Measurements from ENCODE around the gene ARPC1B. TPM values are rescaled to one million over a fixed set of nuclear protein-coding genes. Genes with fewer than 3 reads are reported as not detected.

Gene ARPC1B
- total RNA-seq, 3 donors from 2014 or later = 108 to 176 (median 169) TPM

GRCh38 chr7:99404977-99405320 lies 30.4 kb downstream of the ARPC1B start:
- H3K27ac ChIP-seq = no peak overlapping the region
- H3K4me1 ChIP-seq = peaks cover 3 to 14% of the 10 kb centered on the region in 2 donors
- intact Hi-C loops (cut with DNase I; ENCODE audit: low total_unique reads) = no loop called here
- H3K4me3 ChIP-seq = no peak overlapping the region
- DNase-seq (ENCODE audit: low spot score in 2 of 2) = no peak
- H3K36me3 ChIP-seq = peaks cover 2% of the 10 kb centered on the region
- TF ChIP-seq CTCF (IDR thresholded peaks at IDR 0.05) = no peak
- no peaks in the 10 kb centered on the region for H3K9me3 ChIP-seq
- no peaks in the 10 kb centered on the region for H3K27me3 ChIP-seq

GRCh38 chr7:99406557-99406956 lies 32.0 kb downstream of the ARPC1B start:
- no peak overlapping the region for H3K4me3 ChIP-seq
- DNase-seq (ENCODE audit: low spot score in 2 of 2) = no peak
- no peaks in the 10 kb centered on the region for H3K36me3 ChIP-seq
- no peaks in the 10 kb centered on the region for H3K9me3 ChIP-seq
- H3K27me3 ChIP-seq = no peaks in the 10 kb centered on the region
- no peak overlapping the region for H3K27ac ChIP-seq
- H3K4me1 ChIP-seq = peaks cover 3 to 16% of the 10 kb centered on the region in 2 donors
- intact Hi-C loops (cut with DNase I; ENCODE audit: low total_unique reads) = no loop called here
- TF ChIP-seq POLR2AphosphoS5 (IDR thresholded peaks at IDR 0.05) = no peak
- TF ChIP-seq POLR2A (IDR thresholded peaks at IDR 0.05) = no peak
- TF ChIP-seq CTCF (IDR thresholded peaks at IDR 0.05) = no peak

GRCh38 chr7:99407872-99408378 lies 33.4 kb downstream of the ARPC1B start:
- Histone ChIP-seq H3K27me3 (no peaks in the 10 kb centered on the region), H3K27ac (peak overlapping the region; percentile 96 to 97), H3K4me1 (peaks cover 3 to 16% of the 10 kb centered on the region in 2 donors), H3K36me3 (no peaks in the 10 kb centered on the region), H3K4me3 (peak overlapping the region; percentile 84 to 100 (median 98)), H3K9me3 (no peaks in the 10 kb centered on the region)
- DNase-seq (ENCODE audit: low spot score in 2 of 2) = peak in 1 of 2 donors; percentile 37
- TF ChIP-seq POLR2A (IDR thresholded peaks at IDR 0.05) (no peak), POLR2AphosphoS5 (IDR thresholded peaks at IDR 0.05) (peak in 1 of 3 donors; percentile 15)
- intact Hi-C loops (cut with DNase I; ENCODE audit: low total_unique reads) = no loop called here

GRCh38 chr7:99408379-99409191 lies 34.1 kb downstream of the ARPC1B start, which contains the start of the genes BUD31 and PDAP1:
TSS of gene BUD31 (plus strand) at chr7:99408969. CDS start at chr7:99411093, 2,124 bp downstream.
TSS of gene PDAP1 (minus strand) at chr7:99408597. CDS start at chr7:99408548, 49 bp downstream.
- TF ChIP-seq POLR2AphosphoS5 (IDR thresholded peaks at IDR 0.05) (peak; percentile 97 to 99 (median 99)), CTCF (IDR thresholded peaks at IDR 0.05) (peak in 2 of 3 donors; percentile 34 to 55), POLR2A (IDR thresholded peaks at IDR 0.05) (no peak)
- peak within 1 kb of the TSS; percentile 84 to 100 (median 98) for H3K4me3 ChIP-seq
- intact Hi-C loops (cut with DNase I; ENCODE audit: low total_unique reads) = no loop called here
- peak within 1 kb of the TSS; percentile 96 to 97 for H3K27ac ChIP-seq
- no peaks in the 10 kb centered on the region for H3K9me3 ChIP-seq
- H3K27me3 ChIP-seq = no peaks in the 10 kb centered on the region
- H3K4me1 ChIP-seq = peaks cover 3 to 16% of the 10 kb centered on the region in 2 donors
- peak; percentile 92 to 93 for DNase-seq (ENCODE audit: low spot score in 2 of 2)
- no peaks in the 10 kb centered on the region for H3K36me3 ChIP-seq

GRCh38 chr7:99409192-99409572 lies 34.7 kb downstream of the ARPC1B start:
- H3K4me1 ChIP-seq = peaks cover 3 to 16% of the 10 kb centered on the region in 2 donors
- TF ChIP-seq POLR2AphosphoS5 (IDR thresholded peaks at IDR 0.05) (no peak), CTCF (IDR thresholded peaks at IDR 0.05) (no peak), POLR2A (IDR thresholded peaks at IDR 0.05) (no peak)
- no peak for DNase-seq (ENCODE audit: low spot score in 2 of 2)
- H3K36me3 ChIP-seq = no peaks in the 10 kb centered on the region
- no peaks in the 10 kb centered on the region for H3K9me3 ChIP-seq
- intact Hi-C loops (cut with DNase I; ENCODE audit: low total_unique reads) = no loop called here
- no peaks in the 10 kb centered on the region for H3K27me3 ChIP-seq
- peak overlapping the region; percentile 96 to 97 for H3K27ac ChIP-seq
- H3K4me3 ChIP-seq = peak overlapping the region; percentile 84 to 100 (median 98)
